GM12891 (cell line): ENCODE data around the gene TRAPPC3.

Experiments used
- POLR2A ChIP-seq: IDR thresholded peaks from 2 replicates; pipeline ENCODE4 v1.6.1; 2011; ENCODE audit warnings: low read depth, low read length, control low read depth
- POLR2AphosphoS5 ChIP-seq: IDR thresholded peaks from 2 replicates; pipeline ENCODE4 v1.6.1; 2011; ENCODE audit warnings: low read depth, low read length, control low read depth
- SPI1 ChIP-seq: IDR thresholded peaks from 2 replicates; pipeline ENCODE4 v1.6.1; 2011; ENCODE audit warnings: low read depth, low read length, control low read depth
- TAF1 ChIP-seq: IDR thresholded peaks from 2 replicates; pipeline ENCODE4 v1.6.1; 2011; ENCODE audit warnings: low read depth, low read length, control low read depth

DNA sequence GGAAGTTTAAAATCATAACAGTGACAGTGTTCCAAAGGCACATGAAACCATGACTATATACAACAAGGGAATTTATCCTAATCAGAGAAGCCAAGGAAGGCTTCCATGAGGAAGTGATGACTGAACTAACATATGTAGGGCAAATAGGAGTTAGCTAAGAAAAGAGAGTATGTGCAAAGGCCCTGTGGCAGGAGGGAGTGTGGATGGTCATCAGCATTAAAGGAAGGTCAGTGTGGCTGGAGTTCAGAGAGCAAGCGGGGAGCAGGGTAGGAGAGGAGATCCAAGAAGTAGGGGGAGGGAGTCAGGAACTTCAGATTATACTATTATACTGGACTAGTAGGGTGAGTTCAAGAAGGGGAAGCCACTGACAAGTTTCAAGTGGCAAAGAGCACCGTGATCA is 15.1 kb upstream of the TRAPPC3 start:
- TF ChIP-seq POLR2AphosphoS5, result no peak
- TF ChIP-seq POLR2A, result no peak
- TF ChIP-seq TAF1, result no peak
- TF ChIP-seq SPI1, result no peak; the same call in 1 of the 2 replicates
